Measurements from ENCODE around the gene ATRNL1.

Gene ATRNL1

DNA sequence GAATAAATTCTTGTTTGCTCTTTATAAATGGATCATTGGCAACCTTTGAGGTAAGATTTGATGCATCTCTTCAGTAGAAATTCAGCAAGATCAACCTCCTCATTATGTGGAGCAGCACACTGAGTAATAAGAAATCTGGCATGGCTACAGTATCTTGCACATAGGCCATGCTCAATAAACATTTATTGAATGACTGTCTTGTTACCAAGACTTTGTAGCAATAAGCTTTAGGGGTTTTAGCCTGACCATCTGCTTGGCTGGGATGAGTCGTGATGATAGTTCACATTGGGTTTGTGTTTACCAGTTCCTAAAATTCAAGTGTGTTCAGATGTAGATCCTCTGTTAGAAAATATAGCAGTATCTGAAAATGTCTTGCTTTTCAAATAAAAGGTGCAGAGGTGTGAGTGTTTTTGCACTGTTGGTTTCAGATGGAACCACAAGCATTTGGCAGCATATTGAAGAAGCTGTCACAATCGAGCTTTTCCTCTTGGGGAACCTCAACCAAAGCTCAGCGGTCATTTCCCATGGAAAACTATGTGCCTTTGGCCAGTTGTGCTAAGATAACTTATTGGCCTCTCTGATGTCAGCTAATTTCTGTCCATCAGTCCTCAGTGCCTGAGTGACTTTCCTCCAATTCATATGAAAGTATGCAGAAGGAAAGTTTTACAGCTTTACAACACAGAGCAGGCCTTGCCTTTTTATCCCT, 737.3 kb downstream of the ATRNL1 start:
- no peaks in the 10 kb centered on the region for H3K9me3 ChIP-seq (replicated peaks; ENCODE audit: insufficient read depth, low read length)
- H3K27me3 ChIP-seq (replicated peaks; ENCODE audit: insufficient read depth, low read length), result no peaks in the 10 kb centered on the region
- no peak overlapping the region for H2AFZ ChIP-seq (ENCODE audit: low read length)
- no peak overlapping the region for H3K27ac ChIP-seq (ENCODE audit: low read length)
- no peak overlapping the region for H3K4me2 ChIP-seq (ENCODE audit: low read depth, low read length)
- peaks cover 12% of the 10 kb centered on the region for H3K4me1 ChIP-seq (ENCODE audit: low read length)
- H3K36me3 ChIP-seq (replicated peaks; ENCODE audit: insufficient read depth, low read length), result no peaks in the 10 kb centered on the region
- H4K20me1 ChIP-seq (ENCODE audit: insufficient read depth, low read length), result no peaks in the 10 kb centered on the region
- no peaks in the 10 kb centered on the region for H3F3A ChIP-seq (ENCODE audit: insufficient read depth, low read length)
- no peak overlapping the region for H3K9ac ChIP-seq (ENCODE audit: low read length)
- H3K79me2 ChIP-seq (ENCODE audit: low read length), result no peaks in the 10 kb centered on the region
- TF ChIP-seq, protein P1, sequence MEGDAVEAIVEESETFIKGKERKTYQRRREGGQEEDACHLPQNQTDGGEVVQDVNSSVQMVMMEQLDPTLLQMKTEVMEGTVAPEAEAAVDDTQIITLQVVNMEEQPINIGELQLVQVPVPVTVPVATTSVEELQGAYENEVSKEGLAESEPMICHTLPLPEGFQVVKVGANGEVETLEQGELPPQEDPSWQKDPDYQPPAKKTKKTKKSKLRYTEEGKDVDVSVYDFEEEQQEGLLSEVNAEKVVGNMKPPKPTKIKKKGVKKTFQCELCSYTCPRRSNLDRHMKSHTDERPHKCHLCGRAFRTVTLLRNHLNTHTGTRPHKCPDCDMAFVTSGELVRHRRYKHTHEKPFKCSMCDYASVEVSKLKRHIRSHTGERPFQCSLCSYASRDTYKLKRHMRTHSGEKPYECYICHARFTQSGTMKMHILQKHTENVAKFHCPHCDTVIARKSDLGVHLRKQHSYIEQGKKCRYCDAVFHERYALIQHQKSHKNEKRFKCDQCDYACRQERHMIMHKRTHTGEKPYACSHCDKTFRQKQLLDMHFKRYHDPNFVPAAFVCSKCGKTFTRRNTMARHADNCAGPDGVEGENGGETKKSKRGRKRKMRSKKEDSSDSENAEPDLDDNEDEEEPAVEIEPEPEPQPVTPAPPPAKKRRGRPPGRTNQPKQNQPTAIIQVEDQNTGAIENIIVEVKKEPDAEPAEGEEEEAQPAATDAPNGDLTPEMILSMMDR (IDR thresholded peaks at IDR 0.05; ENCODE audit: low read length), result no peak
- no peak for TF ChIP-seq EZH2phosphoT487 (IDR thresholded peaks at IDR 0.05; ENCODE audit: low read length)
- TF ChIP-seq EZH2 (optimal IDR thresholded peaks at IDR 0.05; ENCODE audit: low read depth, low read length), result no peak
- H3K4me3 ChIP-seq (ENCODE audit: low read length), result no peak overlapping the region
- H3K9me2 ChIP-seq (replicated peaks; ENCODE audit: insufficient read depth, low read length), result no peaks in the 10 kb centered on the region
- DNase-seq, result peak; percentile 32

DNA sequence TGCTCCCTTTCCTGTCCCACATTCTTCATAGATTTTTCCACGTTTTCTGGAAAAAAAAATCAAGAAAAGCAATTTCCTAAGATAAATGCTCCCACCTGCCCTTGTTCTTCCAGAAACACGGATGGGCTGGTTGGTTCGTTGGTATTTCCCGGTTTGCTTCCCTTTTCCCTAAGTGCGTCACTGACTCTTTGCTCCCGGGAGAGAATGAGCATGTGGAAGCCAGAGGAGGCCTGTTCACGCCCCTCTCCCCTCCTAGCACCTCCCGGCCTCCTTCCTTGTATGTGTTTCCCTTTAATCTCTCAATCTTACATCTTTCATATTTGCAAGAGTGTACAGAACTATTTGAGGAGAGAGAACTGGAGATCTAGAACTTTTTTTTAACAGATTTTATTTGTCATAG, 737.9 kb downstream of the ATRNL1 start:
- H3K27ac ChIP-seq (ENCODE audit: low read length), result no peak overlapping the region
- H3K9ac ChIP-seq (ENCODE audit: low read length), result no peak overlapping the region
- no peaks in the 10 kb centered on the region for H3K9me3 ChIP-seq (replicated peaks; ENCODE audit: insufficient read depth, low read length)
- H3K79me2 ChIP-seq (ENCODE audit: low read length), result no peaks in the 10 kb centered on the region
- H3K27me3 ChIP-seq (replicated peaks; ENCODE audit: insufficient read depth, low read length), result no peaks in the 10 kb centered on the region
- no peaks in the 10 kb centered on the region for H4K20me1 ChIP-seq (ENCODE audit: insufficient read depth, low read length)
- TF ChIP-seq, protein P1 (IDR thresholded peaks at IDR 0.05; ENCODE audit: low read length), result no peak
- no peak for TF ChIP-seq EZH2phosphoT487 (IDR thresholded peaks at IDR 0.05; ENCODE audit: low read length)
- TF ChIP-seq EZH2 (optimal IDR thresholded peaks at IDR 0.05; ENCODE audit: low read depth, low read length), result no peak
- no peaks in the 10 kb centered on the region for H3K9me2 ChIP-seq (replicated peaks; ENCODE audit: insufficient read depth, low read length)
- H3K4me2 ChIP-seq (ENCODE audit: low read depth, low read length), result no peak overlapping the region
- no peak for DNase-seq
- no peak overlapping the region for H3K4me3 ChIP-seq (ENCODE audit: low read length)
- no peaks in the 10 kb centered on the region for H3K36me3 ChIP-seq (replicated peaks; ENCODE audit: insufficient read depth, low read length)
- no peaks in the 10 kb centered on the region for H3F3A ChIP-seq (ENCODE audit: insufficient read depth, low read length)
- H2AFZ ChIP-seq (ENCODE audit: low read length), result no peak overlapping the region
- H3K4me1 ChIP-seq (ENCODE audit: low read length), result peaks cover 12% of the 10 kb centered on the region

DNA sequence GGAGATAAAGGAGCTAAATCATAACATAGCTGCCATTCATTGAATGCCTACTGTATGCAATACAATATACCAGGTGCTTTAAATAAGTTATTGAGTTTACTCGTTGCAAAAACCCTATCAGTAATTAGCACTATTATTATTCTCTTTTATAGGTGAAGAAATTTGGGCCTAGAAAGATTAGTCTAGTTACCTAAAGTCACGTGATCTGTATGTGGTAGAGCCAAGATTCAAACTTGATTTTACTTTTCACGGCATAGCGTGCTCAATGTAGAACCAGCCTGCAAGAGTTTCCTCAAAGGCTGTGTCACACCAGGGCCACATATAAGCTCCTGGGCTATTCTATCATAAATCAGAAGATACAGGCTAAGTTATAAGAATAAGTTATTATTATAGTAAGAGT, 740.0 kb downstream of the ATRNL1 start:
- H3F3A ChIP-seq (ENCODE audit: insufficient read depth, low read length), result no peaks in the 10 kb centered on the region
- no peak overlapping the region for H3K4me3 ChIP-seq (ENCODE audit: low read length)
- TF ChIP-seq, protein P1 (IDR thresholded peaks at IDR 0.05; ENCODE audit: low read length), result no peak
- TF ChIP-seq EZH2 (optimal IDR thresholded peaks at IDR 0.05; ENCODE audit: low read depth, low read length) (no peak), EZH2phosphoT487 (IDR thresholded peaks at IDR 0.05; ENCODE audit: low read length) (no peak)
- no peaks in the 10 kb centered on the region for H3K27me3 ChIP-seq (replicated peaks; ENCODE audit: insufficient read depth, low read length)
- no peak overlapping the region for H3K4me2 ChIP-seq (ENCODE audit: low read depth, low read length)
- H2AFZ ChIP-seq (ENCODE audit: low read length), result no peak overlapping the region
- no peaks in the 10 kb centered on the region for H3K9me2 ChIP-seq (replicated peaks; ENCODE audit: insufficient read depth, low read length)
- H4K20me1 ChIP-seq (ENCODE audit: insufficient read depth, low read length), result no peaks in the 10 kb centered on the region
- DNase-seq, result no peak
- no peaks in the 10 kb centered on the region for H3K9me3 ChIP-seq (replicated peaks; ENCODE audit: insufficient read depth, low read length)
- no peaks in the 10 kb centered on the region for H3K36me3 ChIP-seq (replicated peaks; ENCODE audit: insufficient read depth, low read length)
- no peak overlapping the region for H3K9ac ChIP-seq (ENCODE audit: low read length)
- H3K79me2 ChIP-seq (ENCODE audit: low read length), result no peaks in the 10 kb centered on the region
- no peak overlapping the region for H3K27ac ChIP-seq (ENCODE audit: low read length)
- peaks cover 12% of the 10 kb centered on the region for H3K4me1 ChIP-seq (ENCODE audit: low read length)

Data from MM.1S (cell line).